ENCODE measurements around the gene ATP6V0B. TPM values are rescaled to one million over a fixed set of nuclear protein-coding genes. Genes with fewer than 3 reads are reported as not detected.

Gene ATP6V0B
- total and polyA plus RNA-seq, 9 of the 15 experiments (the other 6 are each of a cell fraction or from before 2014, with no cell fraction given): 137 to 328 (median 220) TPM

- TF ChIP-seq OTX1 (CRISPR knock-in tag; IDR thresholded peaks at IDR 0.05) (no peak), ZNF224 (CRISPR knock-in tag; IDR thresholded peaks at IDR 0.05) (no peak), SLC30A9 (CRISPR knock-in tag; IDR thresholded peaks at IDR 0.05) (no peak), PHF20 (IDR thresholded peaks at IDR 0.05; ENCODE audit: partially characterized antibody) (peak; percentile 74), MAFK (IDR thresholded peaks at IDR 0.05; ENCODE audit: low read length) (no peak), TEAD4 (IDR thresholded peaks at IDR 0.05; ENCODE audit: low read length) (0 out of 2 replicates have a peak, but pooled peaks have one; percentile 9), TEAD4 (CRISPR knock-in tag; IDR thresholded peaks at IDR 0.05; ENCODE audit: borderline replicate concordance) (no peak), MYBL2 (IDR thresholded peaks at IDR 0.05; ENCODE audit: low read depth) (no peak), MYBL2 (CRISPR knock-in tag; IDR thresholded peaks at IDR 0.05; ENCODE audit: borderline replicate concordance) (no peak), MBD2 (IDR thresholded peaks at IDR 0.05; ENCODE audit: borderline replicate concordance, low read depth) (0 out of 2 replicates have a peak, but pooled peaks have one; percentile 40), SMAD4 (CRISPR knock-in tag; conservative IDR thresholded peaks at IDR 0.05) (no peak), CREB5 (CRISPR knock-in tag; IDR thresholded peaks at IDR 0.05) (no peak), CHD1 (IDR thresholded peaks at IDR 0.05; ENCODE audit: low read length) (peak; percentile 27), ZBED1 (IDR thresholded peaks at IDR 0.05) (0 out of 2 replicates have a peak, but pooled peaks have one; percentile 47), ZNF280B (CRISPR knock-in tag; IDR thresholded peaks at IDR 0.05) (no peak), SIN3A (IDR thresholded peaks at IDR 0.05; ENCODE audit: borderline replicate concordance in 2 of 2, control insufficient read depth in 1 of 2, low read depth in 2 of 2, low read length in 2 of 2) (0 out of 4 replicates have a peak, but pooled peaks of 1 of the 2 experiments have one; percentile 17), HNRNPLL (IDR thresholded peaks at IDR 0.05; ENCODE audit: low read depth, low read length, poor library complexity, severe bottlenecking) (no peak), ZNF197 (CRISPR knock-in tag; IDR thresholded peaks at IDR 0.05; ENCODE audit: low read depth) (peak; percentile 59; the same call in 1 of the 2 replicates), RAD51 (IDR thresholded peaks at IDR 0.05; ENCODE audit: borderline replicate concordance, low read depth) (no peak), MXI1 (IDR thresholded peaks at IDR 0.05; ENCODE audit: low read depth, low read length) (no peak)
- TF ChIP-seq, protein P1, sequence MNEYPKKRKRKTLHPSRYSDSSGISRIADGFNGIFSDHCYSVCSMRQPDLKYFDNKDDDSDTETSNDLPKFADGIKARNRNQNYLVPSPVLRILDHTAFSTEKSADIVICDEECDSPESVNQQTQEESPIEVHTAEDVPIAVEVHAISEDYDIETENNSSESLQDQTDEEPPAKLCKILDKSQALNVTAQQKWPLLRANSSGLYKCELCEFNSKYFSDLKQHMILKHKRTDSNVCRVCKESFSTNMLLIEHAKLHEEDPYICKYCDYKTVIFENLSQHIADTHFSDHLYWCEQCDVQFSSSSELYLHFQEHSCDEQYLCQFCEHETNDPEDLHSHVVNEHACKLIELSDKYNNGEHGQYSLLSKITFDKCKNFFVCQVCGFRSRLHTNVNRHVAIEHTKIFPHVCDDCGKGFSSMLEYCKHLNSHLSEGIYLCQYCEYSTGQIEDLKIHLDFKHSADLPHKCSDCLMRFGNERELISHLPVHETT (CRISPR knock-in tag; conservative IDR thresholded peaks at IDR 0.05 in 1 of 2, IDR thresholded peaks at IDR 0.05 in 1 of 2): no peak
- TF ChIP-seq, protein P2, sequence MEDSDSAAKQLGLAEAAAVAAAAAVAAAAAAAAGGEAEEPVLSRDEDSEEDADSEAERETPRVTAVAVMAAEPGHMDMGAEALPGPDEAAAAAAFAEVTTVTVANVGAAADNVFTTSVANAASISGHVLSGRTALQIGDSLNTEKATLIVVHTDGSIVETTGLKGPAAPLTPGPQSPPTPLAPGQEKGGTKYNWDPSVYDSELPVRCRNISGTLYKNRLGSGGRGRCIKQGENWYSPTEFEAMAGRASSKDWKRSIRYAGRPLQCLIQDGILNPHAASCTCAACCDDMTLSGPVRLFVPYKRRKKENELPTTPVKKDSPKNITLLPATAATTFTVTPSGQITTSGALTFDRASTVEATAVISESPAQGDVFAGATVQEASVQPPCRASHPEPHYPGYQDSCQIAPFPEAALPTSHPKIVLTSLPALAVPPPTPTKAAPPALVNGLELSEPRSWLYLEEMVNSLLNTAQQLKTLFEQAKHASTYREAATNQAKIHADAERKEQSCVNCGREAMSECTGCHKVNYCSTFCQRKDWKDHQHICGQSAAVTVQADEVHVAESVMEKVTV (CRISPR knock-in tag; IDR thresholded peaks at IDR 0.05): no peak
Measured at GRCh38 chr1:43978551-43979260, 3.9 kb downstream of the ATP6V0B start, which contains the start of gene B4GALT2 (continued).

Measured in K562 (cell line).